Activated CD8-positive, alpha-beta memory T cell treated with anti-CD3 and anti-CD28 coated beads for 36 hours (primary cell): ENCODE data around the gene CCDC141. TPM values are rescaled to one million over a fixed set of nuclear protein-coding genes. Genes with fewer than 3 reads are reported as not detected.
"Not testable (repeated sequence)": the region's sequence is repeated elsewhere in the genome, so short reads cannot be mapped to it uniquely, and the experiment has no call there.

Experiments
- CTCF ChIA-PET: fragments of 350-600 bp; sonication (Branson Sonifier 250); formaldehyde crosslinking; loops from one replicate; lab custom pipeline; 2021; ENCODE audit warnings: antibody characterized with exemption; lab: Charles Lee
- POLR2A ChIA-PET: fragments of 350-600 bp; sonication (Branson Sonifier 250); formaldehyde crosslinking; loops from one replicate; lab custom pipeline; 2021; ENCODE audit warnings: antibody characterized with exemption; lab: Charles Lee
- total RNA-seq, 2 experiments: library from RNA; stranded (reverse); gene quantifications; one replicate each; pipeline ENCODE4 v1.2.3, GENCODE V29; 2021

CCDC141 gene
- total RNA-seq, 2 experiments from 2014 or later = 1.1 to 1.5 TPM

GRCh38 chr2:178990533-178991241 lies 59.2 kb downstream of the CCDC141 start:
- ChIA-PET CTCF (no interaction called here), POLR2A (no interaction called here)

- POLR2A ChIA-PET, CTCF ChIA-PET: not testable (repeated sequence)
These were observed 60.5 kb downstream of the CCDC141 start for GRCh38 chr2:178989424-178989823.

- CTCF ChIA-PET, POLR2A ChIA-PET: not testable (repeated sequence)
These were observed 67.3 kb downstream of the CCDC141 start for GRCh38 chr2:178982652-178983051.

- POLR2A ChIA-PET = no interaction called here
- CTCF ChIA-PET = no interaction called here
These were observed 69.1 kb downstream of the CCDC141 start for GRCh38 chr2:178980815-178981214.

GRCh38 chr2:178978667-178979066 lies 71.3 kb downstream of the CCDC141 start:
- CTCF ChIA-PET = no interaction called here

GRCh38 chr2:178976351-178976750 lies 73.6 kb downstream of the CCDC141 start:
- CTCF ChIA-PET = no interaction called here
- POLR2A ChIA-PET = no interaction called here

More at GRCh38 chr2:178978667-178979066, 71.3 kb downstream of the CCDC141 start:
- POLR2A ChIA-PET = no interaction called here

GRCh38 chr2:178962805-178963433 lies 87.0 kb downstream of the CCDC141 start:
- ChIA-PET POLR2A (no interaction called here), CTCF (no interaction called here)

- ChIA-PET POLR2A (no interaction called here), CTCF (no interaction called here)
These were observed 87.8 kb downstream of the CCDC141 start for GRCh38 chr2:178962152-178962551.

GRCh38 chr2:178954049-178954448 lies 95.9 kb downstream of the CCDC141 start:
- CTCF ChIA-PET = no interaction called here
- POLR2A ChIA-PET = no interaction called here

- CTCF ChIA-PET = no interaction called here
- POLR2A ChIA-PET = no interaction called here
These were observed 98.5 kb downstream of the CCDC141 start for GRCh38 chr2:178951266-178952006.

- ChIA-PET POLR2A (no interaction called here), CTCF (no interaction called here)
These were observed 100.4 kb downstream of the CCDC141 start for GRCh38 chr2:178949584-178949983.

GRCh38 chr2:178949151-178949550 lies 100.8 kb downstream of the CCDC141 start:
- ChIA-PET CTCF (no interaction called here), POLR2A (no interaction called here)

- ChIA-PET POLR2A (no interaction called here), CTCF (no interaction called here)
These were observed 102.9 kb downstream of the CCDC141 start for GRCh38 chr2:178947006-178947405.

GRCh38 chr2:178946494-178946893 lies 103.4 kb downstream of the CCDC141 start:
- POLR2A ChIA-PET = no interaction called here
- CTCF ChIA-PET = no interaction called here

- ChIA-PET CTCF (interaction anchor here (0.5 kb wide), 1 partner anchor 21 kb away, joined by 3 read pairs; no protein-coding TSS in a partner anchor), POLR2A (no interaction called here)
These were observed 106.2 kb downstream of the CCDC141 start for GRCh38 chr2:178943745-178944144.

GRCh38 chr2:178934571-178934970 lies 115.4 kb downstream of the CCDC141 start:
- POLR2A ChIA-PET = no interaction called here
- CTCF ChIA-PET = no interaction called here

GRCh38 chr2:178933493-178933892 lies 116.4 kb downstream of the CCDC141 start:
- ChIA-PET POLR2A (no interaction called here), CTCF (no interaction called here)

- CTCF ChIA-PET = interaction anchor here (1.2 kb wide), 1 partner anchor 92 kb away, joined by 5 read pairs; no protein-coding TSS in a partner anchor
These were observed 121.9 kb downstream of the CCDC141 start for GRCh38 chr2:178928077-178928476.

GRCh38 chr2:178927173-178927572 lies 122.8 kb downstream of the CCDC141 start:
- POLR2A ChIA-PET = no interaction called here
- CTCF ChIA-PET = interaction anchor here (1.2 kb wide), 1 partner anchor 93 kb away, joined by 5 read pairs; no protein-coding TSS in a partner anchor

More at GRCh38 chr2:178928077-178928476, 121.9 kb downstream of the CCDC141 start:
- POLR2A ChIA-PET = no interaction called here

GRCh38 chr2:178924817-178925216 lies 125.1 kb downstream of the CCDC141 start:
- ChIA-PET POLR2A (no interaction called here), CTCF (no interaction called here)
